Fibroblast of the aortic adventitia (primary cell): ENCODE data around the gene PEG3. TPM values are rescaled to one million over a fixed set of nuclear protein-coding genes. Genes with fewer than 3 reads are reported as not detected.

Experiments
- DNase-seq: peaks from one replicate; pipeline ENCODE4 v3.0.0-alpha.2; 2010; ENCODE audit warnings: low read depth
- H3K4me3 ChIP-seq: 2 replicates; pipeline ENCODE4 v1.5.1; 2011; ENCODE audit warnings: low read depth, mild to moderate bottlenecking, control low read depth, low read length, moderate library complexity
- CTCF ChIP-seq: IDR thresholded peaks from 2 replicates; pipeline ENCODE4 v1.5.1; 2011; ENCODE audit warnings: mild to moderate bottlenecking, low read length, control low read depth, inconsistent platforms; ENCODE audit not compliant: insufficient read depth
- small RNA-seq: library from RNA; depleted of rRNA; stranded (forward); fragments of <200 nt; gene quantifications from one replicate; pipeline ENCODE3, GENCODE V24; 2012
- total RNA-seq: library from RNA; depleted of rRNA; stranded (reverse); fragments of >200 nt; gene quantifications from 2 replicates; pipeline ENCODE4 v1.2.3, GENCODE V29; 2012; ENCODE audit warnings: low replicate concordance

Gene PEG3
- total RNA-seq, 1 donor: 0.18 TPM

- no peak for DNase-seq
Measured at GRCh38 chr19:56810260-56810659, 30.3 kb downstream of the PEG3 start.

GRCh38 chr19:56808717-56809392 lies 31.7 kb downstream of the PEG3 start:
- no peak overlapping the region for H3K4me3 ChIP-seq
- no peak for TF ChIP-seq CTCF
- DNase-seq: no peak

More at GRCh38 chr19:56810260-56810659, 30.3 kb downstream of the PEG3 start:
- no peak for TF ChIP-seq CTCF
- H3K4me3 ChIP-seq: no peak overlapping the region

GRCh38 chr19:56806639-56807038 lies 33.9 kb downstream of the PEG3 start:
- no peak for DNase-seq
- TF ChIP-seq CTCF: no peak

More at GRCh38 chr19:56806639-56807038, 33.9 kb downstream of the PEG3 start:
- H3K4me3 ChIP-seq: no peak overlapping the region

Small RNAs within 50 kb of the gene (small RNA-seq; reads per million reads assigned to genes)
- not detected for gene AC006115.2

Other genes starting within 250 kb of the PEG3 start
- 2.4 and 6.3 TPM in 2 replicates for gene ZNF71, start 245.4 kb downstream of the PEG3 start, total RNA-seq
- gene SMIM17, start 197.6 kb downstream of the PEG3 start, total RNA-seq: 0.65 TPM in 1 of 2 replicates, not detected in the other
- gene ZNF835, start 169.0 kb downstream of the PEG3 start, total RNA-seq: not detected in 2 replicates
- not detected in 2 replicates for gene ZIM2, start within 50 bp of the PEG3 start, total RNA-seq